G401 (cell line): ENCODE results near the gene FAM151A. TPM values are rescaled to one million over a fixed set of nuclear protein-coding genes. Genes with fewer than 3 reads are reported as not detected.

Experiments
- DNase-seq: peaks from one replicate; pipeline ENCODE4 v3.0.0-alpha.2; 2015; ENCODE audit warnings: low spot score
- in situ Hi-C: cut with HindIII; loops from 2 replicates; pipeline ENCODE4 v1.10.0; 2016; ENCODE audit warnings: low sequenced_read_pairs, mixed read lengths
- total RNA-seq: library from RNA; depleted of rRNA; stranded (reverse); fragments of >200 nt; shearing (Covaris generic); gene quantifications from 2 replicates; pipeline ENCODE4 v1.2.3, GENCODE V29; 2014; rRNA removed

FAM151A gene
- total RNA-seq: 0.75 and 1.3 TPM in 2 replicates

DNA sequence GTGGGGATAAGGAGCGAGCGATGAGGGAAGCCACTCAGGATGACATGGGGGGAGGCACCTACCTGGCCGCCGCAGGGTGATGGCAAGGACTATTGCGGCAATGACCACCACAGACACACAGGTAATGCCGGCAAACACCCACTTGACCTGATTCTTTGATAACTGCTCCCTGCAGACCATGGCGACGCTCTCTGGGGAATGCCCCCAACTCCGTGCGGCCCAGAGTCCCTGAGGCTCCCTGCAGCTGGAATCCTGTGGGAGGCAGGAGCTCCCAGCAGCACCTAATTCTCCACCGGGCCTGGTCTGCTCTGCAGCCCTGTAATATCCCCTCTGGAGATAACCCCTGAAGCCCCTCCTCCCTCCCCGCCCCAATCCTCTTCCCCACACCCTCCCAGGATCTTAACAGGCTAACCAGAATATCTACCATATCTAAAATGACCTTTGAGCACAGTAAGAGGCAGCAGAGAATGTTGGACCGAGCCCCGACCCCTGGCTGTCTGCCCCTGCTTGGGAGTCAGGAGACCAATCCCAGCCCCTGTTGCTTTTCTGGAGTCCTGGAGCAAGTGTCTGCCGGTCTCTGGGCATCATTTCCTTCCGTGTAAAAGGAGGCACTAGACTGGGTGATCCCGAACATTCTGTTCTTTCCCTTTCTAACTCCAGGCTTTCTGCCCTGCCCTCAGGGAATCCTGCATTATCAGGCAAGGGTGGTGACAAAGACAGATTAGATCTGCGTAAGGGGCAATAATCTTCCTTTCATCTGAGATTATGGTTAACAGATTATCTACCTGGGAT lies at the start of gene FAM151A:
Gene FAM151A, minus strand, starts transcription at position 310 of the 792 bp plus-strand sequence. Its CDS starts 130 bp downstream, at position 180.
- DNase-seq: no peak
- in situ Hi-C loops: no loop called here

DNA sequence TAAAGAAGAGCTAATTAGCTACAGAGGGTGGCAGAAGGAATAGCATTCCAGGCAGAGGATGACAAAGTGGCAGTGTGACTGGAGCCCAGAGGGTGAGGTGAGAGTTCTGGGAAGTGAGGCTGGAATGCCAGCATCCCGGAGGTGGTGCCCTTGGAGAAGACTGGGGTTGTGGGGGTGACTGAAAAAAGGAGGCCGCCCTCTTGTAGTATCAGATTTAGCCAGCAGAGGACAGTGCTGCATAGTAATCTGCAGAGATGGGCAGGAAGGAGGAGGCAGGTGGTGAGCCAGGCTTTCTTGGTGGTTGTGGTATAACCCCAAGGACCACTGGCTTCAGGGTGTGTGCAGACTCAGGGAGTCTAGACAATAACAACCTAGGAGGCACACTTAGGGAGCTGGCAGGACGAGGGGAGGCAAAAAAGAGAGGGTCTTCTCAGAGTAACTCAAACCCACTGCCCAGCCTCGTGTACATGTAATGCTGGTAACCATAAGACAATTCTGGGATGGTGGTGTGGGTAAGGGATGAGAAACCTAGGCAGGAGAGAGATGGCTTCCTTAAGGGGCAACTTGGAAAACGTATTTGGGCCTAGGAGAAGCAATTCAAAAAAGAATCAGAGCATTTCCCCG lies 48.8 kb upstream of the FAM151A start:
- in situ Hi-C loops: no loop called here
- DNase-seq: peak; percentile 18

- no peak for DNase-seq
- in situ Hi-C loops: no loop called here
These were observed 45.2 kb upstream of the FAM151A start for GRCh38 chr1:54668567-54668966.

- in situ Hi-C loops: no loop called here
- no peak for DNase-seq
These were observed 44.5 kb upstream of the FAM151A start for GRCh38 chr1:54667797-54668196.

DNA sequence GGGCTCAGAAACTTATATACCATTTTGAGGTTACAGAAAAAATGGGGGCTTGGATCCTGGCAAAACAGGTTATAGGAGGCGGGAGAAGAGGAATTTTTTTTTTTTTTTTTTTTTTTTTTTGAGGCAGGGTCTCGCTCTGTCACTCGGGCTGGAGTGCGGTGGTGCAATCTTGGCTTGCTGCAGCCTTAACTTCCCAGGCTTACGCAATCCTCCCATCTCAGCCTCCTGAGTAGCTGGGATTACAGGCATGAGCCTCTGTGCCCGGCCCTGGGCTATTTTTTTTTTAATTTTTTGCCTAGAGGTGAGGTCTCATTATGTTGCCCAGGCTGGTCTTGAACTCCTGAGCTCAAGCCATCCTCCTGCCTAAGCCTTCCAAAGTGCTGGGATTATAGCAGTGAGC lies 43.0 kb upstream of the FAM151A start:
- in situ Hi-C loops: no loop called here

DNA sequence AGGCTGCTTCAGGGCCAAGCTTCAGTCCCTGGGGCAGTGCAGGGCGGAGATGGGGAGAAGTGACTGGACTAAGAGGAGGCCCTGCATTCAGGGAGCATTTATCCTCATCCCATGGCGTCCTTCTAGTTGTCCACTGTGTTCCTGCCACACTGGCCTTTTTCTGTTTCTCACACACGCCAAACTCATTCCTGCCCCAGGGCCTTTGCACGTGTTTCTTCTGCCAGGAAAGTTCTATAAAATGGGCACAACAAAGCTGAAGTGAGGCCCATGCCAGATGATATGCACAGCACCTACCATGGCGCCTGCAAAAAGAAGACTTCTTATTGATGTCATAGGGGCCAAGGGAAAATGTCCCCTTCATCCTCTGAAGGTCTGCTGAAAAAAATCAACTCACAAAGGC lies 42.5 kb upstream of the FAM151A start:
- in situ Hi-C loops: no loop called here
- no peak for DNase-seq

More for the DNA sequence above, 43.0 kb upstream of the FAM151A start:
- no peak for DNase-seq

DNA sequence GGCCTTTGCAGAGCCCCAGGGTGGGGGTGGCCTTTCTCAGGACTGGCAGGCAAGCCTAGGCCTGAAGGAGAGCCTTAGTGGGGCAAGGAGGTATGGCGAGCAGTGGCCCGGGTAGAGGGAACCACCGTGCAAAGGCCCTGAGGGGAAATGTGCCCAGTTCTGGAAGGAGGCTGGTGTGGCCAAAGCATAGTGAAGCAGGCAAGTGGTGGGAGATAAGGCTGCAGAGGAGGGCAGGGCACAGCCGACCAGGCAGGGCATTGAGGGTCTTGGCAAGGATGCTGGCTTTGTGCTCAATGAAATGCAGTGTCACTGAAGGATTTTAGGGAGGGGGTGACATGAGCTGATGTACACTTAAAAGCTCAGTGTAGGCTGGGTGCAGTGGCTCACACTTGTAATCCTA lies 41.0 kb upstream of the FAM151A start:
- in situ Hi-C loops: no loop called here
- no peak for DNase-seq

- DNase-seq: no peak
- in situ Hi-C loops: no loop called here
These were observed 40.4 kb upstream of the FAM151A start for GRCh38 chr1:54663725-54664124.

DNA sequence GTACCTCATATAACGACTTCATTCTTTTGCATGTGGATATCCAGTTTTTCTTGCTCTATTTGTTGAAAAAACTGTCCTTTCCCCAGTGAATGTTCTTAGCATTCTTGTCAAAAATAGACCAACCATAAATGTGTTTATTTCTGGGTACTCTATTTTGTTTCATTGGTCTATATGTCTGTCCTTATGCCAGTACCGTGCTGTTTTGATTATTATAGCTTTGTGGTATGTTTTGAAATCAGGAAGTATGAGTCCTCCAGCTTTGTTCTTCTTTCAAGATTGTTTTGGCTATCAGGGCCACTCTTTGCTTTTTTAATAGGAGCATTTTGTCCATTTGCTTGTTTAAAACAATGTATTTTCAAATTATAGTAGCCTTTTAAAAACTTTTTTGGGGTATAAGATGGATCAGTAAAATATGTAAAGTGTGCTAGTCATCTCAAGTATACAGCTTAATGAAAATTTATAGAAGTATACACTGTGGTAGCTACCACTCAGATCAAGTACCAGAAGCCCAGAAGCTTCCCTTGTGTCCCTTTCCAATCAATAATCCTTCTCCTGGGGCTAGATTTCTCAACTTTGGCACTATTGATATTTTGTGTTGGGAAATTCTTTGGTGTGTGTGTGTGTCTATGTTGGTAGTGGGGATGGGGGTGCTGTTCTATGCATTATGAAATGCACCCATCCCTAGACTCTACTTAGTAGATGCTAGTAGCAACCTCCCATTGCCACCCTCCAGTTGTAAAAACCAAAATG lies 35.0 kb upstream of the FAM151A start:
- DNase-seq: no peak
- in situ Hi-C loops: no loop called here

GRCh38 chr1:54653036-54653435 lies 29.7 kb upstream of the FAM151A start:
- in situ Hi-C loops: no loop called here
- no peak for DNase-seq

DNA sequence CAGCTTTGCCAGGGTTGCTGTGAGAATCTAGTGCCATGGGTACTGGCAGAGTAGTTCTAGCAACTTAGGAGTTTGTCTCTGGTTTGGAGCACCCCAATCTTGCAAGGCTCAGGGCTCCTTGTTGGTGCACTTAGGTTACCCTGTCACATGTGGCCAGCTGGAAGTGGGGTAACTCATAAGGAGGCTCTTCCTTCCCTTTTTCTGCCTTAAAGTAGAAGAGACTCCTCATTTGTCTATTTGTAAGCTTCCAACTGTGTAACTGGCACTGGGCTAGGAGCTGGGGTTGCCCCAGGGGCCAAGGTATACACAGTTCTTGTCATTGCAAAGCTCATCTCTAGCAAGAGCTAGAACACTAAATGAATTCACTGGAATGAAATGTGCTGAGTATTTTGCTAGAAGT lies 28.8 kb upstream of the FAM151A start:
- in situ Hi-C loops: no loop called here
- DNase-seq: no peak

DNA sequence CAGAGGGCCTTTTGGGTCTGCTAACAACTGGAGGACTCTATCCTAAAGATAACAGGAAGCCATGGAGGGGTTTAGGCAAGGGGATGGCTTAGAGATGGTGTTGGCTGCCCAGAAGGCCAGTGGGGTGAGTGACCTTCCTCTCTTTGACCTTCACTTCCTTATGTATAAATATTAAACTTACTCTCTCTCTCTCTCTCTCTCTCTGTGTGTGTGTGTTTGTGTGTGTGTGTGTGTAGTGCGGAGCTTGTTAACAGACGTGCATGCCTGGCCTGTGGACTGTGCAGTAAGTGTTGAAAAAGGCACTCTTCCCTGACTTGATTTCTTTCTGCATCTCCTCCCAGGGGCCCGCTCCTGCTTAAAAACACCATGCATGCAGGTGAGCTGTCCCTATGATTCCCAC lies 28.3 kb upstream of the FAM151A start:
- in situ Hi-C loops: no loop called here

DNA sequence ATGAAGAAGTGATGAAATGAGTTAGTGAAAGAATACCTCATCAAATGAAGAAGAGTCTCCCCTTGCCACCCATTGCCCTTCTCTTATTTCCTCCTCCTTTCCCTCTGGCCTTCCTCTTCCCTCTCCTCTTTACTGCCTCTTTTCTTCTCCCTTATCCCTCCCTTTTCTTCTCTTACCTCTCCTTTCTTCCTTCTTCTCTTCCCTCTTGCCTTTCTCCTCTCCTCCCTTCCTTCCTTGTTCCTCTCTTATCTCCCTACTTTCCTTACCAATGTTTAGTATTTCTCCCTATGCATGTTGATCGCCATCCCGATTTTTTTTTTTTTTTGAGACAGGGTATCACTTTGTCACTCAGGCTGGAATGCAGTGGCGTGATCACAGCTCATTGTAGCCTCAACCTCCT lies 27.1 kb upstream of the FAM151A start:
- in situ Hi-C loops: no loop called here
- DNase-seq: no peak

More for the DNA sequence above, 28.3 kb upstream of the FAM151A start:
- no peak for DNase-seq

DNA sequence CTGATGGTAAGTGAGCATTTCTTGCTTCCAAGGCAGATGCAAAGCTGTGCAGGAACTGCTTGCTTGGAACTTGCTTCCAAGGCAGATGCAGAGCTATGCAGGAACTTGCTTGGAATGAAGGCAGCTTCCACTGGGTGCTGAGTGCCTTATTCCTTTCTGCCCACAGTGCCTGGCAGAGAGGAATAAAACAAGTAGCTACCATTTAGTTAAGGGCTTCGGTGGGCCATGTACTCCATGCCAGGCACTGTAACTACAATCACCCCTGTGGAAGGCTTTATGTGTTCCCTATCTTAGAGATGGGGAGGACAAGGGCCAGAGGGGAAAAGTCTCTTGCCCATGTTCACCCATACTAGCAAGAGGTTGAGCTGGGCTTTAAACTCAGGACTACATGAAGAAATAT lies 26.6 kb upstream of the FAM151A start:
- in situ Hi-C loops: no loop called here
- DNase-seq: no peak

DNA sequence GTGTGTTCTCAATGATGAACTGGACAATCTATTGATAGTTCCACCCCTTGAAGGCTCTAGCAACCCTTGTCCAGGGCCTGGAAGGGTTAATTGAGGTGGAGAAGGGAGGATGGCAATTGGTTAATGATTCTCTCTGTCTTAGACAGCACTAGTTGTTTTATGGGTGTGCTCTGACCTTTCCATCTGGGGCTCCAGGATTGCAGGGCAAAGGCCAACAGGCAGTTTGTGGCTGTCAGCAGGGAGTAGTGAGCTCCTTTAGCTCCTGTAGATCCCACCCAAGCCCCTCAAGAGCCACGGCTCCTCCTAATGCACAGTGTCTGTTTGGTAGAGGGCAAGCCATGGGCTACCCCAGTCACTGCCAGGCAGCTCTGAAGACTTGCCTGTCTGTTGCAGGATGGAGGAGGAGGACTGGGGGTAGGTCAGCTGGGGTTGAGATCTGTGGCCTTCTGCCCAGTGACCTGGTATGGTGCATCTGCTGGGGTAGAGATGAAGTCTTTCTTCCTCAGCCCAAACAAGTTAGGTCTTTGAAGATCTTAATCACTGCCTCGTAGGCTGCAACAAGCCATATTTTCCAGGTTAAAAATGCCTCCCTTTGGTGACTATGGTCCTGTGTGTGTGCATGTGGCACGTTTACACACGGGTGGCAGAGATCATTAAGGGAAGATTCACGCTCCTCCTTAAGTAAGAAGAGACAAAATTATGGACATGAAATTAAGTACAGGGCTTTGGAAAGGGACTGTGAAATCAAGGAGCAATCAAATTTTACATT lies 26.0 kb upstream of the FAM151A start:
- no peak for DNase-seq
- in situ Hi-C loops: no loop called here

DNA sequence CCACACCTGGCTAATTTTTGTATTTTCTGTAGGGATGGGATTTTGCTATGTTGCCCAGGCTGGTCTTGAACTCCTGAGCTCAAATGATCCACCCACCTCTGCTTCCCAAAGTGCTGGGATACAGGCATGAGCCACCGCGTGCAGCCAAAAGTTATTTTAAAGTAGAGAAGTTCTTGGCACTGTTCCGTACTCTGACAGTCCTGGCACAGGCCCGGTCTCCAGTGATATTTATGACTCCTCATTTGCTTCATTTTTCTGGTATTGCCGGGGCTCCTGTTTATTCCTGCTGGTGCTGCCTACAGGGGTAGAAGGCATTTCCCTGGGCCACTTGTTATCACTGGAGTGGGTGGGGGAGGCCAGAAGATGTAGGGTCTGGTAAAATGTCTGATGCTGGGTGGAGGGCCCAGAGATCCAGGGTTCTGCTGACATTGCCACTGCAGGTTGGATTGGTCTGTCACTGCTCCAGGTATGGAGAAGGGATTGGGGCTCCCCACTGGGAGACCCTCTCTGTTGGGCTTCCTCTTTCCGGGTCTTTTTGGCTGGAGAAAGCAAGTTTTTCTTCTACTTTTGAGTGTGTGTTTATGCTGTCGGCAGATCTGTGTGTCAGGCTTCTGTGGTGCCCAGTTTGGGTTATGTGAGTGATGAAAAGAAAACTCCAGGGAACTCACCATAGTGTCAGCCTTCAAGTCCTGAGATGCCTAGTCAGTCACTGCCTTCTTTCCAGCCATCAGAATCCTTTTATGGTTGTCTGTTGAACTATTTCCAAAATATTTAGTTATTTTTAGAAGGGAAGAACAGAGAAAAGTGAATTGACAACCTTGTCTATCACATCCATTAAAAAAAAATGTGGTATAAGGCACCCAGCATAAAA lies 22.7 kb upstream of the FAM151A start:
- in situ Hi-C loops: no loop called here
- DNase-seq: no peak

DNA sequence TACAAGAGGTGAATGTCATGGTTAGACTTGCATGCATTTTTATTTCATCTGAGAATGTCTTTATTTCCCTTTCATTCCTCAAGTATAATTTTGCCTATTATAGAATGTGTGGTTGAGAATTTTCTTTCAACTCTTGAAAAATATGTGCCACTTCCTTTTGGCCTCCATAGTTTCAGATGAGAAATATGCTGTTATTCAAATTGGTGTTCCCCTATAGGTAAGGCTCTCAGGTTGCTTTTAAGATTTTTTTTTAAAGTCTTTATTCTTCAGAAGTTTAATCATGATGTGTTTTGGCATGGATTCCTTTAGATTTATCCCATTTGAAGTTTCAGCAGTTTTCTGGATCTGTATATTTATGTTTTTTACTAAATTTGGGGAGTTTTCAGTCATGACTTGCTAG lies 20.4 kb upstream of the FAM151A start:
- in situ Hi-C loops: no loop called here

More for the DNA sequence above, 20.4 kb upstream of the FAM151A start:
- no peak for DNase-seq
